Smooth muscle cell (in vitro differentiated cells): Measurements from ENCODE around the gene IER2. TPM values are rescaled to one million over a fixed set of nuclear protein-coding genes. Genes with fewer than 3 reads are reported as not detected.

Source experiments
- DNase-seq: peaks from one replicate; lab custom pipeline; 2025; ENCODE audit not compliant: unreplicated experiment; lab: John Stamatoyannopoulos, UW
- H2AFZ ChIP-seq: fragments of 200-600 bp; sonication (generic); 2 replicates; pipeline ENCODE4 v1.6.0; 2016; ENCODE audit warnings: antibody characterized with exemption, low read depth, mild to moderate bottlenecking
- H3F3A ChIP-seq: fragments of 200-600 bp; sonication (generic); 2 replicates; pipeline ENCODE4 v1.6.0; 2017; ENCODE audit warnings: antibody characterized with exemption, low read depth
- H3K27ac ChIP-seq: fragments of 200-600 bp; sonication (generic); 2 replicates; pipeline ENCODE4 v1.5.1; 2016; ENCODE audit warnings: low read depth, mild to moderate bottlenecking
- H3K27me3 ChIP-seq: fragments of 200-600 bp; sonication (generic); 2 replicates; pipeline ENCODE4 v1.6.1; 2016; ENCODE audit warnings: low read depth, mild to moderate bottlenecking
- H3K36me3 ChIP-seq: fragments of 200-600 bp; sonication (generic); 2 replicates; pipeline ENCODE4 v1.5.1; 2016; ENCODE audit warnings: low read depth
- H3K4me1 ChIP-seq: fragments of 200-600 bp; sonication (generic); 2 replicates; pipeline ENCODE4 v1.5.1; 2016; ENCODE audit warnings: low read depth
- H3K4me2 ChIP-seq: fragments of 200-600 bp; sonication (generic); 2 replicates; pipeline ENCODE4 v1.6.0; 2016; ENCODE audit warnings: mild to moderate bottlenecking
- H3K4me3 ChIP-seq: fragments of 200-600 bp; sonication (generic); 2 replicates; pipeline ENCODE4 v1.5.1; 2016; ENCODE audit warnings: mild to moderate bottlenecking
- H3K79me2 ChIP-seq: fragments of 200-600 bp; sonication (generic); 2 replicates; pipeline ENCODE4 v1.6.0; 2016; ENCODE audit warnings: low read depth, mild to moderate bottlenecking
- H3K9ac ChIP-seq: fragments of 200-600 bp; sonication (generic); 2 replicates; pipeline ENCODE4 v1.6.0; 2016; ENCODE audit warnings: low read depth
- H3K9me3 ChIP-seq: fragments of 200-600 bp; sonication (generic); replicated peaks from 2 replicates; pipeline ENCODE4 v1.5.1; 2016; ENCODE audit warnings: low read depth
- H4K20me1 ChIP-seq: fragments of 200-600 bp; sonication (generic); 2 replicates; pipeline ENCODE4 v1.6.0; 2016; ENCODE audit warnings: low read depth
- WGBS: methylation state at CpG from one replicate; pipeline ENCODE4 v1.1.7; 2016; ENCODE audit warnings: low lambda C conversion rate; 5-methylcytosine and 5-hydroxymethylcytosine counted together
- polyA plus RNA-seq: library from polyadenylated mRNA; unstranded; fragments of >200 nt; fragmentation: Nextera tagmentation; extraction: Ambion mirVana; gene quantifications from 2 replicates; pipeline ENCODE4 v1.2.1, GENCODE V29; 2016
- total RNA-seq: library from RNA; depleted of rRNA; stranded (reverse); fragments of >200 nt; gene quantifications from 2 replicates; pipeline ENCODE4 v1.2.3, GENCODE V29; 2014
- TF ChIP-seq, protein P1 (sequence below): fragments of 200-600 bp; sonication (generic); IDR thresholded peaks from 2 replicates; pipeline ENCODE4 v1.5.1; 2017; ENCODE audit warnings: borderline replicate concordance, mild to moderate bottlenecking, antibody characterized with exemption; ENCODE audit not compliant: insufficient read depth, poor library complexity, severe bottlenecking

The IER2 gene
- total and polyA plus RNA-seq, 2 experiments from 2014 or later: 118 to 766 TPM

DNA sequence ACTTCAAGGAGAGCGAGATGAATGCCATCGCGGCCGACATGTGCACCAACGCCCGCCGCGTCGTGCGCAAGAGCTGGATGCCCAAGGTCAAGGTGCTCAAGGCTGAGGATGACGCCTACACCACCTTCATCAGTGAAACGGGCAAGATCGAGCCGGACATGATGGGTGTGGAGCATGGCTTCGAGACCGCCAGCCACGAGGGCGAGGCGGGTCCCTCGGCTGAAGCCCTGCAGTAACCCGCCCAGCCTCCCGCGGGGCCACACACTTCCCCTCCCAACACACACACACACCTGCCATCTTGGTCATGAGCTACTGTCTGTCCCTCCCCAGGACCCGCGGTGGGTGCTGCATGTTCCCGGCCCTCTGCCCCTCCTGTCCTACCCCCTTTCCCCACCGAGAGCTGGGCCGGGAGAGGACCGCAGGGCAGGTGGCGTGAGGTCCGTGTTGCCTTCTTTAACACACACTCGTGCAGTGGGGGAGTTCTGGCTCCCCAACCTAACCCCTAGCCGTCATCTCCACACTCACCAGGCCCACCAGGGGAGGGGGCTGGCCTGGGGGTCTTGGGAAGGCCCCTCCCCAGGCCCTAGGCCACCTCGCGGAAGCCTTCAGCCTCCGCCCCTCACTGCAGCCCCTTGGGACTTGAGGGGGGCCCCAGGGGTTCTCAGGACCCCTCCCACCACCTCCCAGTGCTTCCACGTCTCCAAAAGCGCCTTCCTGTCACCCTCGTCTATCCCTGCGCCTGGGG is 11.9 kb upstream of the IER2 start:
- DNase-seq: no peak
- Histone ChIP-seq H3K4me1 (no peaks in the 10 kb centered on the region), H3K36me3 (no peaks in the 10 kb centered on the region), H3K9me3 (no peaks in the 10 kb centered on the region), H4K20me1 (peaks cover 45% of the 10 kb centered on the region), H2AFZ (no peak overlapping the region), H3K27me3 (no peaks in the 10 kb centered on the region), H3K4me2 (no peak overlapping the region), H3K4me3 (no peak overlapping the region), H3K27ac (no peak overlapping the region), H3K79me2 (peaks cover 24% of the 10 kb centered on the region), H3F3A (no peaks in the 10 kb centered on the region), H3K9ac (no peak overlapping the region)
- TF ChIP-seq, protein P1, sequence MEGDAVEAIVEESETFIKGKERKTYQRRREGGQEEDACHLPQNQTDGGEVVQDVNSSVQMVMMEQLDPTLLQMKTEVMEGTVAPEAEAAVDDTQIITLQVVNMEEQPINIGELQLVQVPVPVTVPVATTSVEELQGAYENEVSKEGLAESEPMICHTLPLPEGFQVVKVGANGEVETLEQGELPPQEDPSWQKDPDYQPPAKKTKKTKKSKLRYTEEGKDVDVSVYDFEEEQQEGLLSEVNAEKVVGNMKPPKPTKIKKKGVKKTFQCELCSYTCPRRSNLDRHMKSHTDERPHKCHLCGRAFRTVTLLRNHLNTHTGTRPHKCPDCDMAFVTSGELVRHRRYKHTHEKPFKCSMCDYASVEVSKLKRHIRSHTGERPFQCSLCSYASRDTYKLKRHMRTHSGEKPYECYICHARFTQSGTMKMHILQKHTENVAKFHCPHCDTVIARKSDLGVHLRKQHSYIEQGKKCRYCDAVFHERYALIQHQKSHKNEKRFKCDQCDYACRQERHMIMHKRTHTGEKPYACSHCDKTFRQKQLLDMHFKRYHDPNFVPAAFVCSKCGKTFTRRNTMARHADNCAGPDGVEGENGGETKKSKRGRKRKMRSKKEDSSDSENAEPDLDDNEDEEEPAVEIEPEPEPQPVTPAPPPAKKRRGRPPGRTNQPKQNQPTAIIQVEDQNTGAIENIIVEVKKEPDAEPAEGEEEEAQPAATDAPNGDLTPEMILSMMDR: no peak
- WGBS: 94% methylated on average over 31 of the region's 40 CpGs

DNA sequence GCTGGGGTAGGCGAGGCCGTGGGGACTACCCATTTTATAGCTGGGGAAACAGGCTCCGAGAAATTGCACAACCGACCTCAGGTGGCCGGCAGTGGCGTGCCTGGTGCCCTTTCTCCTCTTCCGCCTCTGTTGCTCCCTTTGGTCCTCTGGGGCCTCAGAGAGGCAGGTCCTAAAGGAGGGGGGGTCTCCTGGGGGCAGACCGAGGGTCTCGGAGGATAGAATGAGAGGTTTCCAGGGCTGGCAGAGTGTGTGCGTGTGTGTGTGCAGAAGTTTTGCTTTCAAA is 11.4 kb upstream of the IER2 start:
- 86% methylated on average over 10 of the region's 10 CpGs for WGBS
- no peaks in the 10 kb centered on the region for H3K9me3 ChIP-seq
- no peak overlapping the region for H3K9ac ChIP-seq
- no peak overlapping the region for H2AFZ ChIP-seq
- H4K20me1 ChIP-seq: peaks cover 40% of the 10 kb centered on the region
- no peak overlapping the region for H3K4me2 ChIP-seq
- H3K79me2 ChIP-seq: peaks cover 19% of the 10 kb centered on the region
- no peak overlapping the region for H3K4me3 ChIP-seq
- H3K27me3 ChIP-seq: no peaks in the 10 kb centered on the region
- H3K27ac ChIP-seq: no peak overlapping the region
- H3K36me3 ChIP-seq: no peaks in the 10 kb centered on the region
- TF ChIP-seq, protein P1: no peak
- no peaks in the 10 kb centered on the region for H3K4me1 ChIP-seq
- no peaks in the 10 kb centered on the region for H3F3A ChIP-seq
- DNase-seq: no peak

DNA sequence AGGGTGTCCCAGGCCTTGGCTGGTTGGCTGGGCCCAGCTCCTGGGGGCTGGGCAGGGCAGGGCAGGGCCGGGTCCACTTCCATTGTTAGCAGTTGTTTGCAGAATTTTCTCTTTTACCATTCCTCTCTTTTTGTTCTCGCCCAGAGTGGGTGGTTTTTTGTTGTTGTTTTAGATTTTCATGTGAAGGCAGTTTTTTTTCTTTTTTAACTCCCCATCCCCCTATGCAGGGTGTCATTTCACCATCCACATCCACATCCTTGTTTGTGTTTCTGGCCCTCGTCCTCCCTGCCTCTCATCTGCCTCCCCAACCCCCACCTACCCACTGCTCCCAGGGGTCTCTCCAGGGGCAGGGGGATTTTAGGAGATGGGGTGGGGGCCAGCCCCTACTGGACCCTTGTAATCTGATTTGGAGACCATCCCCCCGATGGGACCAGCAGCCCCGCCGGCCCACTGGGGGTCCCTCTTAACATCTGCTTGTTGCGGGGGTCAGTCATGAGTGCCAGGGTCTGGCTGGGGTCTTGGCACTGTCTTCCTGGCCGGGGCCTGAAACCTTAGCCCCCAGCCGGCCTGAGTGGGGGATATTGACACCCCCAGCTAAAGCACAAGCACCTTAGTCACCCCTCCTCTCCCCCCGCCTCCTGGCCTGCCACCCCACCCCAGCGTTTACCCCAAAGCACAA is 10.4 kb upstream of the IER2 start:
- no peak overlapping the region for H2AFZ ChIP-seq
- H3K27me3 ChIP-seq: no peaks in the 10 kb centered on the region
- no peak overlapping the region for H3K4me3 ChIP-seq
- H3F3A ChIP-seq: no peaks in the 10 kb centered on the region
- H3K4me2 ChIP-seq: no peak overlapping the region
- H4K20me1 ChIP-seq: peaks cover 31% of the 10 kb centered on the region
- no peaks in the 10 kb centered on the region for H3K4me1 ChIP-seq
- peaks cover 10% of the 10 kb centered on the region for H3K79me2 ChIP-seq
- TF ChIP-seq, protein P1: no peak
- no peak overlapping the region for H3K27ac ChIP-seq
- no peak overlapping the region for H3K9ac ChIP-seq
- no peaks in the 10 kb centered on the region for H3K9me3 ChIP-seq
- WGBS: 90% methylated on average over 10 of the region's 11 CpGs
- no peak for DNase-seq
- no peaks in the 10 kb centered on the region for H3K36me3 ChIP-seq
